ENCODE data around the gene RUNX1. TPM values are rescaled to one million over a fixed set of nuclear protein-coding genes. Genes with fewer than 3 reads are reported as not detected.

RUNX1 gene
- total RNA-seq, 2 donors from 2014 or later, result 4.9 to 12.5 TPM

DNA sequence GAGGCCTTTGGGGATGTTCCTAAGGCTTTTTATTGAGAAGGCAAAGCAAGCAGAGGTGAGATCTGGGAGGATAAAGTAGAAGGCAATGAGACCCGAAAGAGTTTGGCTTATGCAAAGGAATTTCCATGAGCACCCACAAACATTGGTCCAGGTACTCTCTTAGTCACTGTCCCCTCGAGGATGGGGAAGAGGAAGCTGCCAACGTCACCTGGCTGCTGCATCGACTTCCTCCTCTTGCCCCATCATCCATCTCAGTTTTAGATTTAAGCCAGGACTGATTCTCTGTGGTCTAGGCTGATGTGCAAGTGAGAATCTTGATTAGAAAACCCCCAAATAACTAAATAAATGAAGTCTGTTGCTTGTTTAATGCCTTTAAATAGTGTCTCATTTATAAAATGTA is 28.7 kb downstream of the RUNX1 start:
- 57 to 68% methylated on average over 4 of the region's 4 CpGs for WGBS, 2 donors
- no peaks in the 10 kb centered on the region for H3K27me3 ChIP-seq
- DNase-seq (no peak), ATAC-seq (no peak)
- TF ChIP-seq, protein P1, sequence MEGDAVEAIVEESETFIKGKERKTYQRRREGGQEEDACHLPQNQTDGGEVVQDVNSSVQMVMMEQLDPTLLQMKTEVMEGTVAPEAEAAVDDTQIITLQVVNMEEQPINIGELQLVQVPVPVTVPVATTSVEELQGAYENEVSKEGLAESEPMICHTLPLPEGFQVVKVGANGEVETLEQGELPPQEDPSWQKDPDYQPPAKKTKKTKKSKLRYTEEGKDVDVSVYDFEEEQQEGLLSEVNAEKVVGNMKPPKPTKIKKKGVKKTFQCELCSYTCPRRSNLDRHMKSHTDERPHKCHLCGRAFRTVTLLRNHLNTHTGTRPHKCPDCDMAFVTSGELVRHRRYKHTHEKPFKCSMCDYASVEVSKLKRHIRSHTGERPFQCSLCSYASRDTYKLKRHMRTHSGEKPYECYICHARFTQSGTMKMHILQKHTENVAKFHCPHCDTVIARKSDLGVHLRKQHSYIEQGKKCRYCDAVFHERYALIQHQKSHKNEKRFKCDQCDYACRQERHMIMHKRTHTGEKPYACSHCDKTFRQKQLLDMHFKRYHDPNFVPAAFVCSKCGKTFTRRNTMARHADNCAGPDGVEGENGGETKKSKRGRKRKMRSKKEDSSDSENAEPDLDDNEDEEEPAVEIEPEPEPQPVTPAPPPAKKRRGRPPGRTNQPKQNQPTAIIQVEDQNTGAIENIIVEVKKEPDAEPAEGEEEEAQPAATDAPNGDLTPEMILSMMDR (IDR thresholded peaks at IDR 0.05), result no peak
- no peak for TF ChIP-seq POLR2A (IDR thresholded peaks at IDR 0.05)
- no peak overlapping the region for H3K27ac ChIP-seq
- H3K9me3 ChIP-seq, result no peaks in the 10 kb centered on the region
- no peak overlapping the region for H3K4me3 ChIP-seq
- peaks cover 15% of the 10 kb centered on the region for H3K4me1 ChIP-seq
- no peaks in the 10 kb centered on the region for H3K36me3 ChIP-seq (replicated peaks in 1 of 2; ENCODE audit: insufficient read depth in 1 of 2, low read depth in 2 of 2)
- intact Hi-C loops (cut with DNase I), result no loop called here

DNA sequence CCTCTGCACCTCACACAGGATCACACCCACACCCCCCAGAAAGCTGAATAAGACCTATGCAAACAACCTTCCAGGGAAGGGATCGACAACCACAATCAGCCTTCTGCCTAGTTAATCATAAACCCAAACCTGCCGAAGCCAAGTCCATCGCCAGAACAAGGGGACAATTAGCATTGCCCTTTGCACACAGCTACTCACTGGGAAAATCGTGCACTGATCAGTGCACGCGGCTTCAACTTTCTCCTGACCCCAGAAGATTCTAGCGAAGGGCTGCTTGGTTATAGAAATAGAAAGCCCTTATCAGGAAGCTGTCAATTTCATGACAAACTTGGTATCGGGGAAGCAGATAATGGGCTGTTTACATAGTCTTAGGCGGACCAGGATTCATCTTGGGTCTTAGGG is 29.5 kb downstream of the RUNX1 start:
- no peaks in the 10 kb centered on the region for H3K9me3 ChIP-seq
- intact Hi-C loops (cut with DNase I), result no loop called here

DNA sequence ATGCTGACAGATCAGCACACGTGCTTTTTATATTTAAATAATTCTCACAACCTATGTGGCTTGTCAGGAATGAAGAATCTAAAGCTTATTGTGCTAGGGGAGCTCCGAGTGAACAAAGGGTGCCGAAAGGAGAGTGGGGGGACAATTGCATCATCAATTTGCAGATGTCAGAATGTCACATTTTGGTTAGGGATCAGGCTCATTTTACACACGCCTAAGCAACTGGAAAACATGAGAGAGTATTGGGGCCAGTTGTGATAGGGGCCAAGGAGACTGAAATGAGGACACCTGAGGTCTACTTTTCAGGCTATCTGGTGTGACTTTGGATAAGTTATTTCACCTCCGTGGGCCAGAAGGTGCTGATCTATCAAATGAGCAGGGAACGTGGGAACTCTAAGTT is 31.8 kb downstream of the RUNX1 start:
- H3K27me3 ChIP-seq, result no peaks in the 10 kb centered on the region
- peaks cover 15% of the 10 kb centered on the region for H3K4me1 ChIP-seq
- TF ChIP-seq, protein P1 (IDR thresholded peaks at IDR 0.05), result no peak
- no peak for TF ChIP-seq POLR2A (IDR thresholded peaks at IDR 0.05)
- 80 to 91% methylated on average over 5 to 6 of the region's 6 CpGs for WGBS, 2 donors
- intact Hi-C loops (cut with DNase I), result no loop called here
- ATAC-seq, result no peak
- H3K4me3 ChIP-seq, result no peak overlapping the region
- H3K36me3 ChIP-seq (replicated peaks in 1 of 2; ENCODE audit: insufficient read depth in 1 of 2, low read depth in 2 of 2), result no peaks in the 10 kb centered on the region
- no peaks in the 10 kb centered on the region for H3K9me3 ChIP-seq
- H3K27ac ChIP-seq, result no peak overlapping the region
- no peak for DNase-seq

More for the DNA sequence above, 29.5 kb downstream of the RUNX1 start:
- peaks cover 15% of the 10 kb centered on the region for H3K4me1 ChIP-seq
- DNase-seq, result peak; percentile 56 to 79 (median 72)
- H3K36me3 ChIP-seq (replicated peaks in 1 of 2; ENCODE audit: insufficient read depth in 1 of 2, low read depth in 2 of 2), result no peaks in the 10 kb centered on the region
- ATAC-seq, result peak; percentile 83
- H3K27me3 ChIP-seq, result no peaks in the 10 kb centered on the region
- TF ChIP-seq, protein P1 (IDR thresholded peaks at IDR 0.05), result no peak
- no peak for TF ChIP-seq POLR2A (IDR thresholded peaks at IDR 0.05)
- WGBS, 2 donors, result 6 to 16% methylated on average over 6 to 9 of the region's 9 CpGs
- H3K4me3 ChIP-seq, result no peak overlapping the region
- H3K27ac ChIP-seq, result no peak overlapping the region

DNA sequence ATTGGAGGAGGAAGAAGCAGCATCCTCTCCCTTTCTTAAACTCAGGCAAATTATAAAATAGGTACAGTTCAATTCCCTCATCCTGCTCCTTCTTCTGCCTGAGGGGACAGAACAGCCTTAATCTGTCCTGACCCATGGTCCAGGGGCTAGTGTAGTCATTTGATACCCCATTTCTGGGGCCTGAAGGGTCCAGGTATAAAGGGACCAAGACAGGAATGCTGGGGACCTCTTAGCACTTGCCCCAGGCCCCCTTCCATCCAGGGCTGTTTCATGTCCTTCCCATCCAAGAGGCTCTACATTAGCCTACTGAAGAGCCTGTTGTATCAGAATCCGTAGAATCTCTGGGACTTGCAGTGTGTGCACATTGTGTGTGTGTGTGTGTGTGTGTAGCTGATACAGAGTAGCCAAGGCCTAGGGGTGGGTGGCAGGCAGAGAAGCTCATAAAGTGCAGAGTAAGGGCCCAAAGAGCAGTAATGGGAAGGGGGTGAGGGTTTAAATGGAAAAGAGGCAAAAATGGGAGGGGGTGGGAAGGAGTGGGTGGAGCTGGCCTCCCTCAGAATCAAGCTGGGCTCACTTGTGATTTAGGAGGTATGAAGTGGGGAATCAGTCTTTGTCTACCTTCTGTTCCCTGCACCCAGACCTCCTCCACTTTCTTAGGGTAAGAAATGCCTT is 32.4 kb downstream of the RUNX1 start:
- intact Hi-C loops (cut with DNase I), result no loop called here
- Histone ChIP-seq H3K9me3 (no peaks in the 10 kb centered on the region), H3K36me3 (replicated peaks in 1 of 2; ENCODE audit: insufficient read depth in 1 of 2, low read depth in 2 of 2) (no peaks in the 10 kb centered on the region), H3K4me1 (peaks cover 15% of the 10 kb centered on the region), H3K4me3 (no peak overlapping the region), H3K27ac (no peak overlapping the region), H3K27me3 (no peaks in the 10 kb centered on the region)
- DNase-seq, result no peak
- no peak for ATAC-seq
- WGBS, 2 donors, result 92 to 100% methylated on average over 1 of the region's 1 CpG
- TF ChIP-seq, protein P1 (IDR thresholded peaks at IDR 0.05), result no peak
- no peak for TF ChIP-seq POLR2A (IDR thresholded peaks at IDR 0.05)

DNA sequence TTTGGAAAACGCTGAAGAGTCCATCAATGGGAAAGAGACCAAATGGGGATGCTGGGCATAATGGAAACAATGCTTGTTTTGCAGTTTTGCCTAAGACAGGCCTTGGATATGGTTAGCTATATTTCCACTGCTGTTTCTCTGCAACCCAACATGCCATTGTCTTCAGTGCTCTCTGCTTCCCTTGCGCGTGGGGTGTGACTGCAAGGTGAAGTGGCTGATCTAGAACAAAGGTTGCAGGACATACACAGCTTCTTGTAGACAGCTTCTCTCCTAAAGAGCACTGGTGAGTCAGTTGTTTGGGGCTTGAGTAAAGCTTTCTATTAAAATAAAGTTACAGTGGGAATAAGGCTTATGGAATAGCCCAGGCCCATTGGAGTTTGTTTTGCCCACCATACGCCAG is 33.0 kb downstream of the RUNX1 start:
- Histone ChIP-seq H3K36me3 (replicated peaks in 1 of 2; ENCODE audit: insufficient read depth in 1 of 2, low read depth in 2 of 2) (no peaks in the 10 kb centered on the region), H3K9me3 (no peaks in the 10 kb centered on the region), H3K27me3 (no peaks in the 10 kb centered on the region), H3K4me3 (no peak overlapping the region), H3K27ac (no peak overlapping the region), H3K4me1 (peaks cover 15% of the 10 kb centered on the region)
- intact Hi-C loops (cut with DNase I), result no loop called here
- WGBS, 2 donors, result 93 to 96% methylated on average over 4 of the region's 4 CpGs
- DNase-seq, result no peak
- ATAC-seq, result no peak
- no peak for TF ChIP-seq POLR2A (IDR thresholded peaks at IDR 0.05)
- TF ChIP-seq, protein P1 (IDR thresholded peaks at IDR 0.05), result no peak
